HG03135 (cell line): ENCODE results near the gene C2orf49.

ENCODE experiments used
- ATAC-seq: cut with Tn5 transposase; IDR thresholded peaks from one replicate; pipeline ENCODE4 v1.9.1; 2021; ENCODE audit warnings: mild to moderate bottlenecking, moderate library complexity; ENCODE audit not compliant: unreplicated experiment

Gene C2orf49

DNA sequence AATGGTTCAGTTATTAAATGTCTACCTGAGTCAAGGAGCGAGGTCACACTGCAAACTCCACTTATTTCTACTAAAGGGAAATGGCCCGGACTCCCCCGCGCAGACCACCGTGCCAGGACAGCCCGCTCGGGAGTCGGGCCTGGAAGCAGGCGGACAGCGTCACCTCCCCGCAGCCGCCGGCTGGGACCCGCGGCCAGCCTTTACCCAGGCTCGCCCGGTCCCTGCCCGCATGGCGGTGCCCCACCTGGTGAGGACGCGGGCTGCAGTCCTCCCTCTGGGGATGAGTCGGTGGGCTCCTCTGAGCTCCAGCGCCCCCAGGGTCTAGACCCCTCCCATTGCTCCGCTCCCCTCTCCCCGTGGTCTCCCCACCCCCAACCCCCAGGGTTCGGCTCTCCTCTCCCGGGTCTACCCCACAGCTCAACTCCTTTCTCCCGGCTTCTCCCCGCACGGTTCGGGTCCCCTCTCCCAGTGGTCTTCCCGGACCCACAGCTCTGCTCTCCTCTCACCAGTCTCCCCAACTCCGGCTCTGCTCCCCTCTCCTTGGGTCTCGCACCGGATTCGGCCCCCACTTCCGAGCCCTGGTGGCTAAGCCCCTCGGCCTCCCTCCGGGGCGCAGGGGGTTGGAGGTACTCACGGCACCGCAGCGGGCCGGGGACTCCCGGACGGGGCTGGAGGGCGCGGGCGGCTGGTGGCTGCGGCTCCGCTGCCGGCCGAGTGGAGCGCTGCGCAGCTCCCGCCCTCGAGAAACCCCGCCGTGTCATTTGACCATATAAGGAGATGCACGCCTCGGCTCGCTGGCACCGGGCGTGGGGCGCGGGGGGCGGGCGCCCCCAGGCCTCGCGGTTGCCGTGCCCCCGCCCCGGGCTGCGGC is 61.2 kb downstream of the C2orf49 start, which contains the start of gene FHL2:
Gene FHL2 (minus strand): TSS at position 716 of the 871 bp plus-strand sequence. CDS start 12,535 bp downstream, outside the sequence.
- ATAC-seq: peak; percentile 100
